Activated naive CD8-positive, alpha-beta T cell (primary cell): ENCODE measurements around the gene CLDN9.

Experiments
- H3K27ac Mint-ChIP-seq: one replicate; pipeline ENCODE4 v1.8.0; 2021; ENCODE audit warnings: mixed read lengths
- H3K27me3 Mint-ChIP-seq: one replicate; pipeline ENCODE4 v1.8.0; 2021; ENCODE audit warnings: mixed read lengths
- H3K36me3 Mint-ChIP-seq: one replicate; pipeline ENCODE4 v1.8.0; 2021; ENCODE audit warnings: mixed read lengths
- H3K4me1 Mint-ChIP-seq: one replicate; pipeline ENCODE4 v1.8.0; 2021; ENCODE audit warnings: low read depth, mixed read lengths
- H3K4me3 Mint-ChIP-seq: one replicate; pipeline ENCODE4 v1.8.0; 2021; ENCODE audit warnings: mild to moderate bottlenecking, mixed read lengths
- H3K9me3 Mint-ChIP-seq: one replicate; pipeline ENCODE4 v1.8.0; 2021; ENCODE audit warnings: low read depth, mixed read lengths

The CLDN9 gene

DNA sequence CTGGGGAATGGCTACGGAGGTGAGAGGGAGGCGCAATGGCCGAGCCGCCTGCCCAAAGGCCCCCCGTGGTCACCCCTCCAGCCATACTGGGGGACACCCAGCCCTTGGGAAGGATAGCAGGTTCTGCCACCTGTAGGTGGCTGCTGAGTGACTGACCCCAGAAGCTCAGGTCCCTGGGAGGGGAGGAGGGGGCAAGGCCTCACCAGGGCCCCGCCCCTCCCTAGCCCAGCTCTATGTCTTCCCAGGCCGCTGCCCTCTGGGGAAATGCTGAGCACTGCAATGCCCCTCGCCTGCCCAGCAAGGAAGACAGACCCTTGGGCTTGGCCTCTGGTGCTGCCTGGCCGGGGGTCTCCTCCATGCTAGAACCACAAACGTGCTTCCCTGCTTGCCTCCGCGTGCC, 11.4 kb upstream of the CLDN9 start:
- H3K27me3 Mint-ChIP-seq = no peaks in the 10 kb centered on the region
- H3K4me1 Mint-ChIP-seq = peaks cover 4% of the 10 kb centered on the region
- H3K9me3 Mint-ChIP-seq = no peaks in the 10 kb centered on the region

DNA sequence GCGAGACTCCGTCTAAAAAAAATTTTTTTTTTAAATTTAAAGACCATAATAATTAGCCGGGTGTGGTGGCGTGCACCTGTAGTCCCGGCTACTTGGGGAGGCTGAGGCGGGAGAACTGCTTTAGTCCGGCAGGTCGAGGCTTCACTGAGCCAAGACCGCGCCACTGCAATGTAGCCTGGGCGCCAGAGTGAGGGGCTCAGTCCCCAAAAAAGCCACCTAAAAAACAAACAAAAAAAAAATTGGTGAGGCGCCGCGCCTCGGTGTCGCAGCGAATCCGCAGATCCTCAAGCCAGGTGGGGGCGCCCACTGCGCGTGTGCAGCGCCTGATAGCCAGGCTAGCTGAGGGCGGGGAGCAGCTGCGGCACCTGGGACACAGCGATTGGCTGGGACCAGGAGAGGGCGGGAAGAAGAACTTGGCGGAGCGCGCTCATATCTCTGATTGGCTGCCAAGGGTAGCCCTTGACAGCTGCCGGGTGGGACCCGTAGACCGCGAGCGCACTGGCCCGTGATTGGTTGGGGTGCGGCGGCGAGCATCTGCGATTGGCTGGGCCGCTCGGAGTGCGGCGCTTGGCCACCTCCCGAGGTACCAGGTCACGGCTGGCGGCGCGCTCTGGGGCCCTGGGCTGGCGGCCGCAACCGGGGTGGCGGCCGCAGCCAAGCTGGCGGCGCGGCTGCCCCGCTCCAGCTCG, 9.0 kb upstream of the CLDN9 start:
- Mint-ChIP-seq H3K4me1 (peaks cover 26% of the 10 kb centered on the region), H3K4me3 (peak overlapping the region; percentile 78), H3K27ac (no peak overlapping the region), H3K27me3 (no peaks in the 10 kb centered on the region), H3K9me3 (no peaks in the 10 kb centered on the region), H3K36me3 (no peaks in the 10 kb centered on the region)

More for the DNA sequence above, 11.4 kb upstream of the CLDN9 start:
- Mint-ChIP-seq H3K27ac (no peak overlapping the region), H3K4me3 (no peak overlapping the region), H3K36me3 (no peaks in the 10 kb centered on the region)

DNA sequence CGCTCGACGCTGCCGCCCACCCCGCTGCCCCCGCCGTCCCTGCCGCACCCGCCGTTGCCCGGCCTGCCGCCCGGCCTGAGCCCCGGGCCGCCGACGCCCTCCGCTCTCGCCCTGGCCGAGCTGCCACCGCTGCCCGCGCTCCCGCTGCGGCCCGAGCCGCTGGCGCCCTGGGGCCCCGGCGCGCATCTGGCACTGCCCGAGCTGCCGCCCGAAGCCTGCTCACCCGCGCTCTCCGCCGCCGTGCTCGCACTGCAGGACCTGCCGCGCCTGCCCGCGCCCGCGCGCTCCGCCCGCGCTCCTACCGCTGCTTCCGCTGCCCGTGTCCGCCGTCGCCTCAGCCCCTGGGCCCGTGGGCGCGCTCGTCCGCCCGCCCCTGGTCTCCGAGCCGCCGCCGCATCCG, 8.4 kb upstream of the CLDN9 start:
- Mint-ChIP-seq H3K9me3 (no peaks in the 10 kb centered on the region), H3K36me3 (no peaks in the 10 kb centered on the region), H3K4me1 (peaks cover 29% of the 10 kb centered on the region), H3K27me3 (no peaks in the 10 kb centered on the region), H3K27ac (no peak overlapping the region), H3K4me3 (no peak overlapping the region)

DNA sequence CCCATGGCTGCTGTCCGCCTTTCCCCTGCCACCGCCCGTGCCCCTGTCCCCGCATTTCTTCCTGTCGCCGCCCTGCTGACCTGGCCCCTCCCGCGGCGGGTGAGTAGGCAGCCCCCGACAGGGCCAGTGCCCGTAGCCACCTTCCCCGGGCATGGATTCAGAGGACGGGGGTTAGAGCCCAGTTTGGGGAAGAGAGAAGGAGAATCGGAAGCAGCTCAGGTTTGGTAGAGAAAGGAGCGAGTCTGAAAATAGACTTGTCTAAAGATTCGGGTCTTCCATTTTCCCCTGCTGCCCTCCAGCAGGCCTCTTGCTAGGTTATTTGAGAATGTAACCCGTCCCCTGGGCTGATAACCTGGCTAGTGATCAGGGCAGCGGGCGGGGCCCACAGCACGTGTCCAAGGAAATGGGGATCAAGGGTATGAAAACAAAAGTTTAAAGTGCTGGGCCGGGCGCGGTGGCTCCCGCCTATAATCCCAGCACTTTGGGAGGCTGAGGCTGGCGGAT, 7.9 kb upstream of the CLDN9 start:
- no peaks in the 10 kb centered on the region for H3K36me3 Mint-ChIP-seq
- no peak overlapping the region for H3K27ac Mint-ChIP-seq
- no peaks in the 10 kb centered on the region for H3K9me3 Mint-ChIP-seq
- peaks cover 29% of the 10 kb centered on the region for H3K4me1 Mint-ChIP-seq
- H3K27me3 Mint-ChIP-seq = no peaks in the 10 kb centered on the region
- peak overlapping the region; percentile 58 for H3K4me3 Mint-ChIP-seq

- Mint-ChIP-seq H3K27me3 (no peaks in the 10 kb centered on the region), H3K4me1 (peaks cover 30% of the 10 kb centered on the region), H3K4me3 (peak overlapping the region; percentile 65), H3K9me3 (no peaks in the 10 kb centered on the region), H3K36me3 (no peaks in the 10 kb centered on the region), H3K27ac (no peak overlapping the region)
These were observed 5.4 kb upstream of the CLDN9 start for GRCh38 chr16:3007059-3007956.

DNA sequence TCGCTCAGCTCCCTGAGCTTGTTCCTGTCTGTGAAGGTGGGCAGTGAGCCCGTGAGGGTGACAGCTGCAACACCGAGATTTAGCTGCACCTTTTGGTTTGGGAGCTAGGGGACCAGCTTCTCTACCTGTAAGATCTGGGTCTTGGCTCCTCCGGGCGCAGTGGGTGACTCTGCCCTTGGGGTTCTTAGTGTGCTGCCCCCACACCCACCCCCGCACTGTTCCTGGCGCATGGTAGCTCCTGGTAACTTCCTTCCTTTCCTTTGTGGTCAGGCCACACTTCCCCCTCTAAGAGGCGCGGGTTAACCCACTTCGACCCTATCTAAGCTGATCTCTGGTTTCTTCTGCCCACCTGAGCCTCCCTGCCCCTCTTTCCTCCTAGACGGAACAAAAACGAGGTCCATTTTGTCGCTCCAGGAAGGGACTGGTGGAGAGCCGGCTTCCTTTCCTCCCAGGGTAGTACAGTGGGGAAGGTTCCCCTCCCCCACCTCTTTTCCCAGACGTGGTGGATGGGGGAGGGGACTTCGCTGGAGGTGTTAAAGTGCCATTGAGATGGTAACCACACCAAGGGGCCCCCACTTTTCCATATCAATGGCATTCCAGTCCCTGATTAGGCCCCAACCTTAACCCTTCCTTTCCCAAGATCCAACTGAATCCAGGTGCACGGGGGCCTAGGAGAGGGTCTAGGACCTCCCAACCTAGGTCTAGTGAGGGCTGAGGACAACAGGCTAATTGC, 4.6 kb upstream of the CLDN9 start:
- H3K9me3 Mint-ChIP-seq = no peaks in the 10 kb centered on the region
- no peaks in the 10 kb centered on the region for H3K27me3 Mint-ChIP-seq
- H3K27ac Mint-ChIP-seq = no peak overlapping the region
- peaks cover 30% of the 10 kb centered on the region for H3K4me1 Mint-ChIP-seq
- H3K36me3 Mint-ChIP-seq = no peaks in the 10 kb centered on the region
- H3K4me3 Mint-ChIP-seq = peak overlapping the region; percentile 65

DNA sequence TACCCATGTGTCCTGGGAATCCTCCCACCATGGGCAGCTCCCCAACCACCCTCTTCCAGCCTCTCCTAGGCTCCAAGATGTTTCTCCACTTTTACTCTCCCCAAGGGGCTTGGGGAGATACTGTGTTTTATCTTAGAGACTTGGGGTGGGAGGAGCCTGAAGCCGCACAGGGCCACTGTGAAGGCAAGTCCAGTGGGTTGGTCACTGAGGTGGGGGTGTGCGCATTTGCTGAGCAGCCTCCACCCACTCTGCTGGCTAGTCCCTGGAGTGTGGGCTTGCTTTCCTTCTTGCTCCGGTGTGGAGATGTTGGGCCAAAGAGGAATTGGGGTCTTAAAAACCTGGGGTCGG, 4.1 kb upstream of the CLDN9 start:
- no peaks in the 10 kb centered on the region for H3K27me3 Mint-ChIP-seq
- no peaks in the 10 kb centered on the region for H3K36me3 Mint-ChIP-seq
- H3K27ac Mint-ChIP-seq = no peak overlapping the region
- H3K9me3 Mint-ChIP-seq = no peaks in the 10 kb centered on the region
- peak overlapping the region; percentile 65 for H3K4me3 Mint-ChIP-seq
- peaks cover 30% of the 10 kb centered on the region for H3K4me1 Mint-ChIP-seq

DNA sequence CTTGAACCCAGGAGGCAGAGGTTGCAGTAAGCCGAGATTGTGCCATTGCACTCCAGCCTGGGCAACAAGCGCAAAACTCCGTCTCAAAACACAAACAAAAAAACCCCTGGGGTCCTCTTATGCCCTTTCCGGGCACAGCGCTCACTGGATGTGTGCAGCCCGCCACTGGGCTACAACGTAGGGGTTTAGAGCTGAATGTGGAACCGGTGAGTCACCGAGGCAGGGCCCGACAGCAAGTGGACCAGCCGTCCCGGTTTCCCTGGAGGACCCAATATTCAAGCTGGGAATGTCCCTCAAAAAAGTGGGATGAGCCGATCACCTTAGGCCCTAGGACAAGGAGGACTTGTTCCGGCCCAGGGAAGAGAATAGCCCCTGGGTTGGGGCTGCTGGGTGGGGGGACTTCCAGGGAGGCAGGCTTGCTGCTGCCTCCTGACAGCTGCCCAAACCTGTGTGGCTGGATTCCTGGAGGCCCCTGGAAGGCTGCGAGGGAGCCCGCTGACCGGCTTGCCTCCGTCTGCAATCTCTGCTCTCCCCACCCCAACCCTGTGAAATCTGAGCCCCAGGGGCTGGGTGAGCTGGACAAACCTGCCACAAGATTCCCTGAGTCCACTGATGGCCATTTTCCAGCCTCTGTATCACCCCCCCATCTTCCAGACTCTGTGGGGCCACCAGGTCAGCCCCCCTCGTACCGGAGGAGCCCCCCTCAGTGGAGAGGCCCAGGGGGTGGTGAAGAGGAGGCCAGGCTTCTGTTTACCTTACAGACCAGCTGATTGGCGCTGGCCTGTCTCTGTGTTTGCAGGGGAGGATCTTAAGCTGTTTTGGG, 2.9 kb upstream of the CLDN9 start:
- Mint-ChIP-seq H3K9me3 (no peaks in the 10 kb centered on the region), H3K4me1 (peaks cover 29% of the 10 kb centered on the region), H3K4me3 (no peak overlapping the region), H3K36me3 (no peaks in the 10 kb centered on the region), H3K27me3 (no peaks in the 10 kb centered on the region), H3K27ac (no peak overlapping the region)

DNA sequence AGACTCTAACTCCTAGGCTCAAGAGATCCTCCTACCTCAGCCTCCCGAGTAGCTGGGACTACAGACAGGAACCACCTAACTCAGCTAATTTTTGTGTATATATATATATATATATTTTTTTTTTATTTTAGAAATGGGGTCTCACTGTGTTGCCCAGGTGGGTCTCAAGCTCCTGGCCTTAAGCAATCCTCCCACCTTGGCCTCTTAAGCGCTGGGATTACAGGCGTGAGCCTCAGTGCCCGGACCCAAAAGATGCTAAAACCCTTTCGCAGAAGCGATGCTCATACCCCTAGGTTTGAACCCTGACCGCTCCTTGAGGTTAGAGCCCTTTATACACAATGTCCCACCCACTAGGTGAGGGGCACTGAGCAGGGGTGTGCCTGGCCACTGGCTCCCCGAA, 2.2 kb upstream of the CLDN9 start:
- Mint-ChIP-seq H3K4me3 (no peak overlapping the region), H3K27ac (no peak overlapping the region), H3K27me3 (no peaks in the 10 kb centered on the region), H3K36me3 (no peaks in the 10 kb centered on the region), H3K9me3 (no peaks in the 10 kb centered on the region), H3K4me1 (peaks cover 26% of the 10 kb centered on the region)

- no peak overlapping the region for H3K27ac Mint-ChIP-seq
- peaks cover 19% of the 10 kb centered on the region for H3K4me1 Mint-ChIP-seq
- no peak overlapping the region for H3K4me3 Mint-ChIP-seq
- H3K9me3 Mint-ChIP-seq = no peaks in the 10 kb centered on the region
- no peaks in the 10 kb centered on the region for H3K27me3 Mint-ChIP-seq
- H3K36me3 Mint-ChIP-seq = no peaks in the 10 kb centered on the region
These were observed 477 bp upstream of the CLDN9 start for GRCh38 chr16:3012246-3012645.

- Mint-ChIP-seq H3K27me3 (no peaks in the 10 kb centered on the region), H3K9me3 (no peaks in the 10 kb centered on the region), H3K27ac (no peak overlapping the region), H3K36me3 (no peaks in the 10 kb centered on the region), H3K4me1 (peaks cover 12% of the 10 kb centered on the region), H3K4me3 (no peak overlapping the region)
These were observed 798 bp downstream of the CLDN9 start for GRCh38 chr16:3013491-3013951.

DNA sequence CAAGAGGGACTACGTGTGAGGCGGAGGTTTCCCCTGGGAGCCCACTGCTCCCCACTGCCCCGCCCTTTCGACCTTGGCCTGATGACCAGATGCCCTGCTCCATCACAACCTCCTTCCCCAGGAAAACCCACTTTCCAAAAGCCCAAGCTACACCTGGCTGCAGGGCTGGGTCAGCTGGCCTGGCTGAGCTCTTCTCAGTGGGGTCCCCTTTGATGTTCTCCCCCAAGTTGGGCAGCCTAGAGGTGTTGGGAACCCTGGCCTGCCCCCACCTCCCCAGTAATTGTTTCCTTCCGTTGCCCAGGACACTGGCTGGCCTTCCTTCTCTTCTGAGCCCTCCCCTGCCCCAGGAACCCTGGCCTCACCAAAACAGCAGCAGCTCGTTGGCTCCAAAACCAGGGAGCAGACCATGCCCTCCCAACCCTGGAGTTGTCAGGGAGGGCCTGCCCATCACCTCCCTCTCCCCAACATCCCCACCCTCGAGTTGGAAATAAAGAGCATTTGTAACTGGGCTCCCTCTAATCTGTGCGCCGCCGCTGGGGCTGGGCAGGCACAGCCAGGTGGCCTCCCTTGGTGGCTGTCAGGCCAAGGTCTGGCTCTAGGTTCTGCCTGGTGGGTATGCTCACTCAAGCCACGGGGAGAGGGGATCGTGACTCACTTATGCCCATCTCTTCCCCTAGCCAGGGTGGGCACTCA, 1.4 kb downstream of the CLDN9 start:
- no peak overlapping the region for H3K4me3 Mint-ChIP-seq
- H3K4me1 Mint-ChIP-seq = peaks cover 8% of the 10 kb centered on the region
- H3K27ac Mint-ChIP-seq = no peak overlapping the region
- no peaks in the 10 kb centered on the region for H3K36me3 Mint-ChIP-seq
- H3K9me3 Mint-ChIP-seq = no peaks in the 10 kb centered on the region
- H3K27me3 Mint-ChIP-seq = no peaks in the 10 kb centered on the region

DNA sequence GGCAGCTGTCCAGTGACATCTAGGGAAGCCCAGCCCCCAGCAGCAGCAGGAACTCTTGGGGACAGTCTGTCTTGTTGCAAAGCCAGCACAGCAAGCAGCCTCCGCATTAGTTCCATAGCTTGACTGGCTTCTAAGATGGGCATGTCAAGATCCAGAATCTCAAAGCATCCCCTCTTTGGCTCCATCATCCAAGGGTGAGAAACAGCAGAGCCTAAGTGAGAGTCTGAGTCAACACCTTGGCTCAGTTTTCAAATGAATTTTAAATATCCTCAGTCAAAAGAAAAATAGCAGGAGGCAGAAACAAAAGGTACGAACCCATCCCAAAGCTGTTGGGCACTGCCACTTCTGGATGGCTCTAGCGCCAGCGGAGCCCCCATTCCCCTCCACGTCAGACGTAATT, 2.2 kb downstream of the CLDN9 start:
- Mint-ChIP-seq H3K27ac (no peak overlapping the region), H3K4me1 (peaks cover 15% of the 10 kb centered on the region), H3K27me3 (no peaks in the 10 kb centered on the region), H3K9me3 (no peaks in the 10 kb centered on the region), H3K36me3 (no peaks in the 10 kb centered on the region), H3K4me3 (no peak overlapping the region)
